22Rv1 (cell line): Measurements from ENCODE around the gene HS1BP3.

ENCODE experiments used
- H3K27ac ChIP-seq: fragments of 450-650 bp; 2 replicates; pipeline ENCODE4 v1.5.1; 2017
- CTCF ChIP-seq: fragments of 450-650 bp; IDR thresholded peaks from 2 replicates; pipeline ENCODE4 v1.5.1; 2017; ENCODE audit warnings: mild to moderate bottlenecking
- ZFX ChIP-seq: fragments of 450-650 bp; IDR thresholded peaks from 2 replicates; pipeline ENCODE4 v1.6.1; 2017; ENCODE audit warnings: antibody characterized with exemption, borderline replicate concordance

The HS1BP3 gene

GRCh38 chr2:20669562-20670314 lies 18.8 kb upstream of the HS1BP3 start:
- TF ChIP-seq ZFX (no peak), CTCF (no peak)
- H3K27ac ChIP-seq, result no peak overlapping the region

GRCh38 chr2:20668871-20669475 lies 18.1 kb upstream of the HS1BP3 start:
- no peak overlapping the region for H3K27ac ChIP-seq
- no peak for TF ChIP-seq CTCF
- no peak for TF ChIP-seq ZFX

DNA sequence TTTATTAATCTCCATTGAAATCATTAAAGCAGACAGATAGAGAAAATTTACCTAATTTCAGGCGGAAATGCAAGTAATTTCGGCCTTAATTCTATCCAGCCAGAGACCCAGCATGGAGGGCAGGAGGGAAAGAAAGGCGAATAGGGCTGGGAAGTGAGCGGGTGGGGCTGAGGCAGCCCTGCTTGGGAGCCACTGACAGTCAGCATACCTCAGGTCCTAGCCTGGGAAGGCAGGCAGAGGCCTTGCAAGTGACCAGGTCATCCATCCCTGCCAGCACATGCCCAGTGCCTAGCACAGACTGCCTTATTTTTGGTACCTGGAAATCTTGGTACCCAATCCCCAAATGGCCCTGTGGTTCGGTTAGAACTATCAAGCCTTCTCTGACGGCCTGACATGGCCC lies 17.6 kb upstream of the HS1BP3 start:
- TF ChIP-seq ZFX, result no peak
- no peak for TF ChIP-seq CTCF
- H3K27ac ChIP-seq, result no peak overlapping the region

DNA sequence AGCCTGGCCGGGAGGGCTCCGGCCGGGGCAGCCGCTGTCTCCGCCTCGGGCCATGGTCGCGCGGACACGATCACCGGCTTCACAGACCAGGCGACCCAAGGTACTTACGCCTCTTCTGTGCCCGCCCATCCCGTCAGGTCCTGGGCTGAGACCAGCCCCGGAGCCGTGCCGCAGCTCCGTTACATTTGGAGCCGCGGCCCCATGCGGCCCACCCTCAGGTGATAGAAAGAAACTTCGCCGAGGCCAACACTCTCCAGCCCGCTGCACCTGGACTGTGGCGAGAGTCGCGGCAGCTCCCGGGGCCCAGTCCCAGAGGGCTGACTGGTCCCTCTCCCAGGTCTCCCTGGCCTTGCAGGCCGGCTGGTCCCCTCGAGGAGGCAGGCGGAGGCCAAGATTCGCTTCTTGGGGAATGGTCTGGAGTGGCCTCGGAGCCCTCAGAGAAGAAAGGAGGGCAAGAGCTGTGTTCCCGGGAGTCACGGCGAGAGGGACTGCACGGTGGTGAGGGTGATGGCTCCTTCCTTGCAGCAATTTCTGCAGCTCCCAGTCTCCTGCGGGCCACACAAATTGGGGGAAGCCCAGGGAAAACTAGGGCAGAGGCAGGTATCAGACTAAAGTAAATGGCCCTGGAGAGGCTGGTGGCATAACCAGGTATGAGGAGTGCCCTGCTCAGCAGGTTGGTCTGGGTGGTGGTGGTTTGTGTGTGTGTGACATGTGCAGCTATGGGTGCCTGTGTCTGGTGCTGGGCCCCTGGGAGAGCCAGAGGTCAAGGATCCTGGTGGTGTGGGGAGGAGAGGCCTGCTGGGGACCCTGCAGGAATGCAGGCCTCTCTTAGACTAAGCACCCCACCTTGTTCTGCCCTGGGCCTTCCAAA lies 16.9 kb upstream of the HS1BP3 start:
- TF ChIP-seq ZFX (no peak), CTCF (no peak)
- no peak overlapping the region for H3K27ac ChIP-seq

DNA sequence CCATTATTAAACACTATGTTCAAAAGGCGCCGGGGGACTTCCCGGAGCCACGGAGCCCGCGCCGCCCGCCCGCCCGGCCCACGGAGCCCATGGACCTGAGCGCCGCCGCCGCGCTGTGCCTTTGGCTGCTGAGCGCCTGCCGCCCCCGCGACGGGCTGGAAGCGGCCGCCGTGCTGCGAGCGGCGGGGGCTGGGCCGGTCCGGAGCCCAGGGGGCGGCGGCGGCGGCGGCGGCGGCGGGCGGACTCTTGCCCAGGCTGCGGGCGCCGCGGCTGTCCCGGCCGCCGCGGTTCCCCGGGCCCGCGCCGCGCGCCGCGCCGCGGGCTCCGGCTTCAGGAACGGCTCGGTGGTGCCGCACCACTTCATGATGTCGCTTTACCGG lies 16.2 kb upstream of the HS1BP3 start:
- H3K27ac ChIP-seq, result no peak overlapping the region
- TF ChIP-seq ZFX, result no peak
- TF ChIP-seq CTCF, result 0 out of 2 replicates have a peak, but pooled peaks have one; percentile 11

DNA sequence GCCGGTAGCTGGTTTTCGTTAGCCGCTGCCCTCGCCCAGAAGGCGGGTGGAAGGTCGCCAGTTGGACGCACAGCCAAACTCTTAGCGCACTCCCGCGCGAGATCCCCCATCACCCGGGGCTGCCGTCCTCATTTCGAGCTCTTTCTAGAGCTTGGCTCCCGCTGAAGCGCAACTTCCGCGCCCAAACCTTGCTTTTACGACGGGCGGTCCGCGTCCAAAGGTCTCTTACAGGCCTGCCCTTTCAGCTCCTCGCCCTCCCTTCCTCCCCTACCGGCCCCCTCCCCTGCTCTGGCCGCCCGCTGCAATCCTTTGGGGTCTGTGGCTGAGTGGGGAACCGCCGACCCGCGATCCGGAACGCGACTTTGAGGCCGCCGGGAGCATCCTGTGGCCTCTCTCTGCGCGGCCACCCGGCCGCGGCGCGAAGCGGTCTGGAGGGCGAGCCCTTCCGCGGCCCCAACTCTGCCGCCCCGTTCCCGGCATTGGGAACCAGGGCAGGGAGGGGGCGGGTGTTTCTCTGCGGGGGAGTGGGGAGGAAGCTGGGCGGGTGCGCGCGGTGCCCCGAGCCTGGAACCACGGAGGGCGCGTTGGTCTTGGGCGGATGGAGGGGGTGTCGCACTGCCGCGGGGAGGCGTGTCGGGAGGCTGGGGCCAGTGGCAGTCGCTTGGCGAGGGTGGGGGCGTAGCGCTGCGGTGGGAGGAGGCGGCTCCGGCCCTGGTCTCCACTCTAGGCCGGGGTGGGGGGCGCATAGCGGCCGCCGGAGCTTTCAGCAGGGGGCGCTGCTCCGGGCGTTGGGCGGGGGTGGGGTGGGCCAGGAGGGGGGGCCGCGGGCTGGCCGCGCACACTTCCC lies 15.6 kb upstream of the HS1BP3 start, which contains the start of gene GDF7:
Gene GDF7 (plus strand): TSS at position 841 of the 847 bp plus-strand sequence. CDS start 96 bp downstream, outside the sequence.
- TF ChIP-seq ZFX (no peak), CTCF (peak; percentile 32; the same call in 1 of the 2 replicates)
- no peak within 1 kb of the TSS for H3K27ac ChIP-seq
